ENCODE measurements around the gene MCF2L2.
"Not testable (repeated sequence)": the region's sequence is repeated elsewhere in the genome, so short reads cannot be mapped to it uniquely, and the experiment has no call there.

The MCF2L2 gene

GRCh38 chr3:183375787-183376186 lies 52.6 kb downstream of the MCF2L2 start:
- in situ Hi-C loops (cut with HindIII; ENCODE audit: low sequenced_read_pairs), result no loop called here

DNA sequence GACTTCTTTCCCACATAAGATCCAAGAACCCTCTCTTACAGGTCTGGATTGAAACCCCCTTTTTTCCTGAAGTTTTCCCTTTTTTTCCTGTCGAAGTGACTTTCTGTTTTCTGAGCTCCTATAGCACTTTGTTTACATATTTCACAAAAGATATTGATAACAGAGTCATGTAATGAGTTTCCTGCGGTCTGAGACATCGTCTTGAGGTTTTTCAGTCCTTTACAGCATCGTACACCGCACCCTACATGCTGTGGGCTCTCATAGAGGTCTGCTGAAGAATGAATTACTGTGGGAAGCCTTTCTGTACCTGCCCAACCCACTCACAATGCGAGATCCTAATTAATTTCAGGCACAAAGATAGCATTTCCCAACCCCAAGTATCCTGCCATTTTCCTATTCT lies 53.1 kb downstream of the MCF2L2 start:
- in situ Hi-C loops (cut with HindIII; ENCODE audit: low sequenced_read_pairs), result no loop called here

- in situ Hi-C loops (cut with HindIII; ENCODE audit: low sequenced_read_pairs), result no loop called here
These were observed 55.5 kb downstream of the MCF2L2 start for GRCh38 chr3:183372911-183373310.

DNA sequence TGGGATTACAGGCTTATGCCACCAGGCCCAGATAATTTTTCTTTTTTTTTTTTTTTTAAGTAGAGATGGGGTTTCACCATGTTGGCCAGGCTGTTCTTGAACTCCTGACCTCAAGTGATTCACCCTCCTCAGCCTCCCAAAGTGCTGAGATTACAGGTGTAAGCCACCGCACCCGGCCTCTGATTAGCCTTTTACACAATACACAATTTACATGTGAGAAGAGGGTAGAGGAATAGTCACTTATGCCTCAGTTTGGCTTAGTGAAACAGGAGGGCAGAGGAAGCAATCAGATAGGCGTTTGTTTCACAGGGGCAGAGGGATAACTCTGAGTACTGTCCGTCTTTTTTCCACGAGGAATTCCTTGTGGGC lies 56.8 kb downstream of the MCF2L2 start:
- in situ Hi-C loops (cut with HindIII; ENCODE audit: low sequenced_read_pairs), result not testable (repeated sequence)

GRCh38 chr3:183370391-183370790 lies 58.0 kb downstream of the MCF2L2 start:
- in situ Hi-C loops (cut with HindIII; ENCODE audit: low sequenced_read_pairs), result no loop called here

- in situ Hi-C loops (cut with HindIII; ENCODE audit: low sequenced_read_pairs), result no loop called here
These were observed 58.8 kb downstream of the MCF2L2 start for GRCh38 chr3:183369627-183370026.

- in situ Hi-C loops (cut with HindIII; ENCODE audit: low sequenced_read_pairs), result no loop called here
These were observed 59.3 kb downstream of the MCF2L2 start for GRCh38 chr3:183369117-183369516.

GRCh38 chr3:183360971-183361624 lies 67.3 kb downstream of the MCF2L2 start:
- in situ Hi-C loops (cut with HindIII; ENCODE audit: low sequenced_read_pairs), result no loop called here

GRCh38 chr3:183359036-183359435 lies 69.4 kb downstream of the MCF2L2 start:
- in situ Hi-C loops (cut with HindIII; ENCODE audit: low sequenced_read_pairs), result no loop called here

GRCh38 chr3:183357564-183358079 lies 70.8 kb downstream of the MCF2L2 start:
- in situ Hi-C loops (cut with HindIII; ENCODE audit: low sequenced_read_pairs), result no loop called here

GRCh38 chr3:183356920-183357319 lies 71.5 kb downstream of the MCF2L2 start:
- in situ Hi-C loops (cut with HindIII; ENCODE audit: low sequenced_read_pairs), result no loop called here

DNA sequence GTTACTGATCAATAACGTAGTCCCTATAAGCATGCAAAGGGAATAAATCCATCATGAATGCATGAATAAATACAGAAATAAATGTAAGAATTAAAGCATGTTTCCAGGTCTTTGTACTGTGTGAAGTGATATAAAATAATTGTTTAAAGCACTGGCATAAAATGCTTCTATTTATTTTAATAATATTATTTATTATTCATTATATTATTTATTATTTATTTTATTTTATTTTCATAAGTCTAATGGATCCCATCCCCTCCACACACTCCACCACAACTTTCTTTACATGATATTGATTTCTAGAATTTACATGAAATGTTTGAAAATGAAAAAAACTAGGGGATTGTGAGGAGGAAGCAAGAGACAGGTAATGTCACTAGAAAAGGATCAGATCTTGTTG lies 73.5 kb downstream of the MCF2L2 start:
- in situ Hi-C loops (cut with HindIII; ENCODE audit: low sequenced_read_pairs), result no loop called here

GRCh38 chr3:183354325-183354831 lies 74.0 kb downstream of the MCF2L2 start:
- in situ Hi-C loops (cut with HindIII; ENCODE audit: low sequenced_read_pairs), result no loop called here

GRCh38 chr3:183353421-183353820 lies 75.0 kb downstream of the MCF2L2 start:
- in situ Hi-C loops (cut with HindIII; ENCODE audit: low sequenced_read_pairs), result no loop called here

- in situ Hi-C loops (cut with HindIII; ENCODE audit: low sequenced_read_pairs), result no loop called here
These were observed 78.3 kb downstream of the MCF2L2 start for GRCh38 chr3:183350164-183350563.

DNA sequence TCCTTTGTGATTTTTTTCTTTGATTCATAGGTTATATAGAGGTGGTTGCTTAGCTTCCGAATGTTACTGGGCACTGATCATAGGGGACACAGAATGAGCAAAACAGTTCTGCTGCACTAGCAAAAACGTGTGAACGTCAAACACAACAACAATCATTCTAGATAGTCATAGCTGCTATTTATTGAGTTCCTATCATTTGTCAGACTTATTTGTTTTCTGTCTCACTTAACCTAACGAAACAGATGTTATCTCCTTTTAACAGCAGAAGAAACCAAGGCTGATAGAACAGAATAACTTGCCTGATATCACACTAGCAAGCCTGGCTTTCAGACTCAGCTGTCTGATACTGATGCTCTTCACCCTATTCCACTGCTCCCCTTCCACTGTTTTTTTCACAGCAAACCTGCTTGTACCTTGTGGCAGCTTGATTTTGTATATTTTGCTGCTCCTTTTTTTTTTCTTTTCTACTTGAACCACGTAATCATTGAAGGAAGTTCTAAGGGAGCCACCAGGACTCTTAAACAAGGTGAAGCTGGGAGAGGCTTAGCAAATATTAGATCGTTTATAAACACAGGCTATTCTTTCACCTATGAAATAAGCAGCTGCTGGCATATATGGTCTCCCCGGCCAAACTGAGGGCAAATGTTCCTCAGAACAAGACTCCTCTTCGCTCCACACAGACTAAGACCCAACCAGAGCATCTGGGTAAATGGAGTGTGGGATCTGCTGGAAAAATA lies 78.8 kb downstream of the MCF2L2 start:
- in situ Hi-C loops (cut with HindIII; ENCODE audit: low sequenced_read_pairs), result no loop called here

- in situ Hi-C loops (cut with HindIII; ENCODE audit: low sequenced_read_pairs), result no loop called here
These were observed 85.6 kb downstream of the MCF2L2 start for GRCh38 chr3:183342824-183343223.

- in situ Hi-C loops (cut with HindIII; ENCODE audit: low sequenced_read_pairs), result no loop called here
These were observed 86.7 kb downstream of the MCF2L2 start for GRCh38 chr3:183341545-183342288.

DNA sequence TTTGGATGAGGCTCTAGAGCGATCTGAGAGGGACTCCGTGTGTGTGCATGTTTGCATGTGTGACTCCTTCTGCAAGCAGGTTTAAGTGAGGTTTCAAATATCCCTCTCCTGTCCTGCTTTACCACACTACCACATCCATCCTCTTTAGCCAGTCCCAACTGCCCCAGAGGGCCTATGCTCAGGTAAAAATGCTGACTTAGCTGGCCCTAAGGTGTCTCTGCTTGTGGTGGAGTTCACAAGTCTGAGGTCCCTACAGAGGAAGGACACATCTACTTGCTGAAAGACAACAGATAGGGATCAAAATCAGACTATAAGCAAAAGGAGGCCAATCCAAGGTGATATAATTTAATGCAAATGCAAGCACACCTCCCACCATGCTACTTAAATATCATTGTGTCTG lies 88.2 kb downstream of the MCF2L2 start:
- in situ Hi-C loops (cut with HindIII; ENCODE audit: low sequenced_read_pairs), result no loop called here

- in situ Hi-C loops (cut with HindIII; ENCODE audit: low sequenced_read_pairs), result no loop called here
These were observed 88.8 kb downstream of the MCF2L2 start for GRCh38 chr3:183339461-183340086.

- in situ Hi-C loops (cut with HindIII; ENCODE audit: low sequenced_read_pairs), result no loop called here
These were observed 89.9 kb downstream of the MCF2L2 start for GRCh38 chr3:183338520-183338919.

All from DLD1 (cell line).